Activated CD8-positive, alpha-beta memory T cell treated with anti-CD3 and anti-CD28 coated beads, Interleukin-2, amount 50 U/mL, for 4 hours (primary cell): ENCODE data around the gene NUP210L.
A peak's percentile ranks its signal among the peaks of the same experiment; 100 is the strongest.
"Not testable (repeated sequence)": the region's sequence is repeated elsewhere in the genome, so short reads cannot be mapped to it uniquely, and the experiment has no call there.

Experiments used
- DNase-seq: peaks from one replicate; pipeline ENCODE4 v3.0.0-alpha.2; 2020

Gene NUP210L

DNA sequence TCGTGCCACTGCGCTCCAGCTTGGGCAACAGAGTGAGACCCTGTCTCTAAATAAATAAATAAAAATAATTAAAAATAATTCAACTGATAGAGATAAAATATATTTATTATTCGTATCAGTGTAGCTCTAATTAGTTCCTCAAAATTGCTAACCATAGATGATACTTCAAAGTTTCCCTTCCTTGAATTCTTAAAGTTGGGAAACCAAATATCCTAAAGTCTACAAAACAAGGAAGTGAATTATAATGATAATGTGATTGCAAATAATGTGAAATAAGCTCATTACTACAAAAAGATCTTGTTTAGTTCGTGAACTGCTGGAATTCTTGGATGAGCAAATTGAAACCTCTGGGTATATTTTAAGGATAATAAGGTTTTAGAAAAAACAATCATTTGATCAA lies 60.5 kb downstream of the NUP210L start:
- DNase-seq: no peak

GRCh38 chr1:154093699-154094098 lies 61.2 kb downstream of the NUP210L start:
- no peak for DNase-seq

DNA sequence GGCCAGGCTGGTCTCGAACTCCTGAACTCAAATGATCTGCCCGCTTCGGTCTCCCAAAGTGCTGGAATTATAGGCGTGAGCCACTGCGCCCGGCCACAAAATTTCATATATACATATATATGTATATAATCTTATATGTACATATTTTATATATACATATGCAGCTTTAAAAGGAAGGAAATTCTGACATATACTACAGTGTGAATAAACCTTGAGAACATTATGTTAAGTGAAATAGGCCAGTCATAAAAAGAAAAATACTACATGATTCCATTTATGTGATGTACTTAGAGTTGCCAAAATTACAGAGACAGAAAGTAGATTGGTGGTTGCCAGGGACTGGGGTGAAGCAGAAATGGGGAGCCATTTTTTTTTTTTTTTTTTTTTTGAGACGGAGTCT lies 63.2 kb downstream of the NUP210L start:
- no peak for DNase-seq

GRCh38 chr1:154087574-154087973 lies 67.3 kb downstream of the NUP210L start:
- no peak for DNase-seq

GRCh38 chr1:154083057-154083456 lies 71.8 kb downstream of the NUP210L start:
- DNase-seq: not testable (repeated sequence)

DNA sequence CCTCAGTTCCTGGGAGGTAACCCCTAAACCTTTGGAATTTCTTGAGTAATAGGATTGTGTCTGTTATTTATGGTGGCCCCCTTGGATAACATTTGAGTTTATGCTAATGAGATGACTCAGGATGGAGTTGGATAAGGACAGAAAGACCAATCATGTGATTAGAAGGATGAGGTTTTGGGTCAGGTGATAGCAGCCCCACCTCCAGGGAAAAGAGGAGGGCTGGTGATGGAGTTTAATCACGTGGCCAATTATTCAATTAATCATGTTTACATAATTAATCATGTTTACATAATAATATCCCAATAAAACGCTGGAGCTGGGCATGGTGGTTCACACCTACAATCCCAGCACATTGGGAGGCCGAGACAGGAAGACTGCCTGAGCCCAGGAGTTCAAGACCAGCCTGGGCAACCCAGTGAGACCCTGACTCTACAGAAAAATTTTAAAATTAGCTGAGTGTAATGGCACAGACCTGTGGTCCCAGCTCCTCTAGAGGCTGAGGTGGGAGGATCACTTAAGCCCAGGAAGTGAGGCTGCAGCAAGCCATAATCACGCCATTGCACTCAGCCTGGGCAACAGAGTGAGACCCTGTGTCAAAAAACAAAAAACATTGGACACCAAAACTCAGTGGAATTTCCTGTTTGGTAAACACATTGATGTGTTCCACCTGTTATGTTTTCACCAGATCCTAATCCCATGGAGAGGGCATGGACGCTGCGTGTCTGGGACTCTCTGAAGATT lies 73.3 kb downstream of the NUP210L start:
- no peak for DNase-seq

DNA sequence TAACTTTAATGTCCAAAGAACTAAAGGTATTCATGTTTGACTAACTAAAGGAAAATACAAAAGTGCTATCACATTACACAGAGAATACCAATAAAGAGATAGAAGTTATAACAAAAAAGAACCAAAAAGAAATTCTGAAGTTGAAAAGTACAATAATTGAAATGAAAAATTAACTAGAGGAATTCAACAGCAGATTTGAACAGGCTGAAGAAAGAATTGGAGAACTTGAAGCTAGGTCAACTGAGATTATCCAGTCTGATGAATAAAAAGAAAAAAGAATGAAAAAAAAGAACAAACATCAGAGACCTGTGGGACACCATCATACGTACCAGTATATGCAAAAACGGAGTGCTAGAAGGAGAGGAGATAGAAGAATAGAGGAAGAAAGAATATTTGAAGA lies 78.5 kb downstream of the NUP210L start:
- no peak for DNase-seq

DNA sequence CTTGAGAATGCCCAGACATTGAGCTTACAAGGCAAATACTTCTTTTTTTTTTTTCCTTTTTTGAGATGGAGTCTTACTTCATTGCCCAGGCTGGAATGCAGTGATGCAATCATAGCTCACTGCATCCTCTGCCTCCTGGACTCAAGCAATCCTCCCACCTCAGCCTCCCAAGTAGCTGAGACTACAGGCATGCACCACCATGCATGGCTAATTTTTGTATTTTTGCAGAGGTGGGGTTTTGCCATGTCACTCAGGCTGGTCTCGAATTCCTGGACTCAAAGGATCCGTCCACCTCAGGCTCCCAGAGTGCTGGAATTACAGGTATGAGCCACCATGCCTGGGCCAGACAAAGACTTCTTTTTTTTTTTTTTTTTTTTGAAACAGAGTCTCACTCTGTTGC lies 79.1 kb downstream of the NUP210L start:
- DNase-seq: no peak

DNA sequence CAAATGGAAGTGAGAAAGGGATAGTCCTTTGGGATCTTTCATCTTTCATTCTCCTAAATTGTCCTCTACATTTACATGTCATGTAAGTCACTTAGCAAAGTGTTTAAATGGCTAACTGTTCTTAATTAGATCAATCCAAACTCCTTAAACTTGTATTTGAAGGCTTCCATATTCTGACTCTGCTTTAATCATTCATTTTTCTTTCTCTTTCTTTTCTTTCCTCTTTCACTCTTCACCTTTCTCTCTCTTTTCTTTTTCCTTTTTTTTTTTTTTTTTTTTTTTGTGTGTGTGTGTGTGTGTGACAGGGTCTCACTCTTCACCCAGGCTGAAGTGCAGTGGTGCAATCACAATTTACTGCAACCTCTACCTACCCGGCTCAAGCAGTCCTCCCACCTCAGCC lies 92.6 kb downstream of the NUP210L start:
- DNase-seq: no peak

- DNase-seq: not testable (repeated sequence)
Measured at GRCh38 chr1:154047436-154047835, 107.4 kb downstream of the NUP210L start.

- not testable (repeated sequence) for DNase-seq
Measured at GRCh38 chr1:154033697-154034096, 121.2 kb downstream of the NUP210L start.

GRCh38 chr1:154019940-154020339 lies 134.9 kb downstream of the NUP210L start:
- DNase-seq: no peak

GRCh38 chr1:154019269-154019668 lies 135.6 kb downstream of the NUP210L start:
- DNase-seq: no peak

DNA sequence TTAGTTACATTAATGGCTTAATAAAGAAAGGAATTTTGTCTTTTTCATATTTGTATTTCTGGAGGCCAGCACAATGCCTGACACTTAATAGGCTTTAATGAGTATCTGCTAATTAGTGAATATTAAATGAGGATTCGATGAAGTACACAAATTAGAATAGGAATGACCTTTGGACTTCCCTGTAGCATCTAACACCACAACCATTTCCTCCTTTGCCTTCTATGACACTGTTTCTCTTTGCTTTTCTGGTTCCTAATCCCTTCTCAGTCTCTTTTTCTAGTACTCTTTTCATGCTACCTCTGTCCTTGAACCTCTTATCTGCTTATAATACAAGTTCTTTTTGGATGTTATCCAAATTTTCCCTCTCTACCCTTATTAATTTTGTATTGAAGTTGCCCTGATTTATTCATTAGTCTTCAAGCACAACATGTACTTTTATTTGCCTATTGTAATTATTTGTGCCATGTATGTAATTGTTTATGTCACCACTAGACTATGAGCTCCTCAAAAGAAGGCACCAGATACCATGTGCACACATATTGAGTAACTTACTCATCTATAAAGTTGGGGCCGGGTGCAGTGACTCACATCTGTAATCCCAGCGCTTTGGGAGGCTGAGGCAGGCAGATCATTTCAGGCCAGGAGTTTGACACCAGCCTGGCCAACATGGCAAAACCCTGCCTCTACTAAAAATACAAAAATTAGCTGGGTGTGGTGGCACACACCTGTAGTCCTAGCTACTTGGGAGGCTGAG lies 140.5 kb downstream of the NUP210L start:
- no peak for DNase-seq

DNA sequence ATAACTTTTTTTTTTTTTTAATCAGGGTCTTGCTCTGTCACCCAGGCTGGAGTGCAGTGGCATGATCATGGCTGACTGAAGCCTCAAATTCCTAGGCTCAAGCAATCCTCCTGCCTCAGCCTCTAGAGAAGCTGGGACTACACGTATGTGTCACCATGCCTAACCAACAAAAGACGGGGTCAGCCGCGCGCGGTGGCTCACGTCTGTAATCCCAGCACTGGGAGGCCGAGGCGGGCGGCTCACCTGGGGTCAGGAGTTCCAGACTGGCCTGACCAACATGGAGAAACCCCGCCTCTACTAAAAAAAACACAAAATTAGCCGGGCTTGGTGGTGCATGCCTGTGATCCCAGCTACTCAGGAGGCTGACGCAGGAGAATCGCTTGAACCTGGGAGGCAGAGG lies 142.3 kb downstream of the NUP210L start:
- not testable (repeated sequence) for DNase-seq

DNA sequence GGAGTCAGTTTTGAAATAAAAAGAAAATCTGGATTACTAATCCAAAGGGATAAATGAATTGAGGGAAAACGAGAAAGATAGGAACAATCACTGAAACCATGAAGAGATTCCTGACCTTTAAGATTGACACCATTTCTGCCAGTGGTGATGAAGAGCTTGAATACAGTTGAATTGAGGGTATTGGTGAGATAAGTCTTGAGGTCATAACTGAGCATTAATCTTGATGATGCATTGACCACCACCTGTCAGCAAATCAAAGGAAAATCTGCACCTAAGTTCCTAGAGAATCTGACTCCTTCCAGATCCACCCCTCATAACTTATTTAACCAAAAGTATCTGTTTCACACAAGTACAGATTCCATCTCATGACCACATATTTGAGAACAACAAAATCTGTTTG lies 142.7 kb downstream of the NUP210L start:
- DNase-seq: no peak

- no peak for DNase-seq
Measured at GRCh38 chr1:154006136-154006535, 148.7 kb downstream of the NUP210L start.

- no peak for DNase-seq
Measured at GRCh38 chr1:154000420-154000819, 154.5 kb downstream of the NUP210L start.

- DNase-seq: not testable (repeated sequence)
Measured at GRCh38 chr1:153996882-153997281, 158.0 kb downstream of the NUP210L start.

GRCh38 chr1:153995640-153996039 lies 159.2 kb downstream of the NUP210L start:
- DNase-seq: no peak

GRCh38 chr1:153995202-153995601 lies 159.7 kb downstream of the NUP210L start:
- no peak for DNase-seq

DNA sequence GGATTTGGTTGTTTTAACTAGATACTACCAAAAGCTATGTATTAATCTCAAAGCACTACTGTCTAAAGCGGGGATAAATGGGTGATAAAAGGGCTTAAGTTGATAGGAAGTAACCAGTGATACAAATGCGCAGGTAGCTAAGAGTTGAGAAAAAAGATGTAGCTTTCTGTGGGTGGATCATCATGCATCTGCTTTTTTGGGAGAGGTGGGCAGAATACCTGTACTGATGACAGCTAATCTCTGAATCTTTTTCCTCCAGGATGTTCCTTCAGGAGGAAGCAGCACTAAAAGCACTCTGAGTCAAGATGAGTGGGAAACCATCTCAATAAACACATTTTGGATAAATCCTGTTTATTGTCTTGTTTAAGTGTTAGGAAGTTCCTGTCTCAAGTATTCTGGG lies 163.1 kb downstream of the NUP210L start:
- no peak for DNase-seq

DNA sequence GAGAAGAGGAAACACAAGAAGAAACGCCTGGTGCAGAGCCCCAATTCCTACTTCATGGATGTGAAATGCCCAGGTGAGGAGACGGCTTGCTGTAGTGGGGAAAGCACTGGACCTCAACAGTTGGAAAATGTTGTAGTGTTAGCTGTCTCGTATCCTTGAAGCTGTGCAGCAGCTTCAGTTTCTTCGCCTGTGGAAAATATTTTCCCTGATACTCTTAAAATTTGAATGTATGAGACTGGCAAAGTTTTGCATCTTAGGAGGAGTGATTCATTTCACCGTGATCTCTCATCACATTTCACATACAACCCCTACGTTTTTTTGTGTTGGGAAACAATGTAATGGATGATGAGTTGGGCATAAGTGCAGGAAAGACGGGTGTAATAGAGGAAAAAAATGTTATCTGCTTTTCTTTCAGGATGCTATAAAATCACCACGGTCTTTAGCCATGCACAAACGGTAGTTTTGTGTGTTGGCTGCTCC lies 163.7 kb downstream of the NUP210L start:
- DNase-seq: no peak

GRCh38 chr1:153990468-153991150 lies 164.3 kb downstream of the NUP210L start, which contains the start of gene RPS27:
RPS27 (plus strand) TSS chr1:153990762; CDS start chr1:153990797, 35 bp downstream.
- DNase-seq: peak; percentile 78
